ENCODE results near the gene UBAP1L. TPM values are rescaled to one million over a fixed set of nuclear protein-coding genes. Genes with fewer than 3 reads are reported as not detected.
"Not testable (repeated sequence)": the region's sequence is repeated elsewhere in the genome, so short reads cannot be mapped to it uniquely, and the experiment has no call there.

The UBAP1L gene
- total and polyA plus RNA-seq, 8 donors: 2.7 to 12.4 (median 9.4) TPM

- intact Hi-C loops (cut with DNase I): no loop called here
- DNase-seq: no peak
- Histone ChIP-seq H3K9me3 (no peaks in the 10 kb centered on the region), H3K27ac (no peak overlapping the region), H3K4me1 (peaks cover 9 to 11% of the 10 kb centered on the region in 2 donors), H3K27me3 (peaks cover 5 to 43% of the 10 kb centered on the region in 2 donors), H3K36me3 (no peaks in the 10 kb centered on the region), H3K4me3 (no peak overlapping the region)
- no peak for TF ChIP-seq CTCF (IDR thresholded peaks at IDR 0.05)
- ATAC-seq: no peak
These were observed 37.6 kb downstream of the UBAP1L start for GRCh38 chr15:65077291-65077980.

GRCh38 chr15:65076486-65077290, 38.3 kb downstream of the UBAP1L start, which contains the start of gene KBTBD13:
Gene KBTBD13, plus strand, starts transcription at chr15:65076746. Its CDS starts 70 bp downstream, at chr15:65076816.
- peaks cover 2 to 3% of the 10 kb centered on the region in 2 donors for H3K4me1 ChIP-seq
- no peak within 1 kb of the TSS for H3K4me3 ChIP-seq
- intact Hi-C loops (cut with DNase I): no loop called here
- ATAC-seq (no peak), DNase-seq (no peak)
- H3K27ac ChIP-seq: no peak within 1 kb of the TSS
- peaks cover 5 to 39% of the 10 kb centered on the region in 2 donors for H3K27me3 ChIP-seq
- no peak for TF ChIP-seq CTCF (IDR thresholded peaks at IDR 0.05)
- no peaks in the 10 kb centered on the region for H3K36me3 ChIP-seq
- H3K9me3 ChIP-seq: no peaks in the 10 kb centered on the region

GRCh38 chr15:65075607-65076395, 39.2 kb downstream of the UBAP1L start:
- H3K27ac ChIP-seq; ATAC-seq; intact Hi-C loops (cut with DNase I); H3K9me3 ChIP-seq; H3K4me3 ChIP-seq; H3K36me3 ChIP-seq; H3K4me1 ChIP-seq; DNase-seq: not testable (repeated sequence)
- H3K27me3 ChIP-seq: peaks cover 5 to 39% of the 10 kb centered on the region in 2 donors

GRCh38 chr15:65074946-65075345, 40.1 kb downstream of the UBAP1L start:
- H3K4me1 ChIP-seq; ATAC-seq; intact Hi-C loops (cut with DNase I); DNase-seq; H3K27ac ChIP-seq; H3K36me3 ChIP-seq; H3K9me3 ChIP-seq; H3K4me3 ChIP-seq: not testable (repeated sequence)
- peaks cover 5 to 39% of the 10 kb centered on the region in 2 donors for H3K27me3 ChIP-seq

- Histone ChIP-seq H3K27ac (no peak overlapping the region), H3K27me3 (peaks cover 5 to 32% of the 10 kb centered on the region in 2 donors), H3K36me3 (no peaks in the 10 kb centered on the region), H3K4me3 (no peak overlapping the region), H3K9me3 (no peaks in the 10 kb centered on the region), H3K4me1 (peaks cover 10 to 23% of the 10 kb centered on the region in 2 donors)
- no peak for TF ChIP-seq CTCF (IDR thresholded peaks at IDR 0.05)
- DNase-seq: no peak
- no peak for ATAC-seq
- intact Hi-C loops (cut with DNase I): no loop called here
These were observed 42.4 kb downstream of the UBAP1L start for GRCh38 chr15:65072617-65073016.

Data from left lung (tissue), 10 donors.